HepG2 (cell line): Measurements from ENCODE around the gene GRM8. TPM values are rescaled to one million over a fixed set of nuclear protein-coding genes. Genes with fewer than 3 reads are reported as not detected.

Experiments used
- ATAC-seq: fragments of 200-7000 bp; cut with Tn5 transposase; 3 replicates; pipeline ENCODE4 v1.9.1; 2020; ENCODE audit warnings: mild to moderate bottlenecking, moderate library complexity
- BruUV-seq: library from RNA; stranded (reverse); fragments of 400-500 nt; replicated peaks from 2 replicates; lab custom pipeline; 2021; lab: Mats Ljungman, UMichigan
- CTCF ChIA-PET: fragments of 300-600 bp; formaldehyde crosslinking; extraction: SDS; loops from one replicate; lab custom pipeline; 2021; ENCODE audit warnings: low total read pairs, inconsistent platforms, low intra/inter-chr PET ratio; lab: Yijun Ruan, JAX
- POLR2A ChIA-PET: fragments of 350-600 bp; sonication (Branson Sonifier 250); formaldehyde crosslinking; loops from one replicate; lab custom pipeline; 2020; ENCODE audit warnings: antibody characterized with exemption, inconsistent platforms; lab: Yijun Ruan, JAX
- DNase-seq: peaks from one replicate; pipeline ENCODE4 v3.0.0-alpha.2; 2015; ENCODE audit warnings: low spot score
- FAIRE-seq: peaks from 3 replicates; lab custom pipeline; 2011; peaks lifted over from hg19 to GRCh38; lab: Jason Lieb, UNC
- H2AFZ ChIP-seq: one replicate; pipeline ENCODE4 v1.6.1; 2011; ENCODE audit warnings: low read length, inconsistent platforms
- H3K27ac ChIP-seq: fragments of 300-600 bp; 3 replicates; pipeline ENCODE4 v1.8.0; 2011; ENCODE audit warnings: mixed run types, mild to moderate bottlenecking, mixed read lengths, low read length, inconsistent platforms; ENCODE audit not compliant: insufficient read depth; ENCODE audit errors: extremely low read length
- H3K27me3 ChIP-seq, 2 experiments: fragments of 200-600 bp in 1 of 2; 2 replicates in 1 of 2; 3 replicates in 1 of 2; pipeline versions ENCODE4 v1.6.0 to v1.8.0; 2011; ENCODE audit warnings: low read length in 2 of 2, mild to moderate bottlenecking in 2 of 2, moderate library complexity in 2 of 2, inconsistent platforms in 1 of 2; ENCODE audit not compliant: insufficient read depth in 2 of 2, control insufficient read depth in 1 of 2
- H3K36me3 ChIP-seq, 2 experiments: fragments of 200-600 bp in 1 of 2; replicated peaks in 1 of 2; 2 replicates in 1 of 2; 3 replicates in 1 of 2; pipeline versions ENCODE4 v1.5.1 to v1.8.0; 2011; ENCODE audit warnings: low read length in 2 of 2, inconsistent platforms in 1 of 2; ENCODE audit not compliant: insufficient read depth in 2 of 2, control insufficient read depth in 1 of 2
- H3K4me1 ChIP-seq: 2 replicates; pipeline ENCODE4 v1.5.1; 2012; ENCODE audit warnings: low read length, inconsistent platforms; ENCODE audit not compliant: insufficient read depth
- H3K4me2 ChIP-seq: 2 replicates; pipeline ENCODE4 v1.6.0; 2011; ENCODE audit warnings: low read depth, low read length, inconsistent platforms
- H3K4me3 ChIP-seq, 3 experiments: fragments of 200-600 bp in 1 of 3; sonication (generic), shearing (Covaris generic) in 1 of 3; replicated peaks in 1 of 3; 2 replicates each; pipeline ENCODE4 v1.5.1; 2011 to 2016; ENCODE audit warnings: low read length in 3 of 3, inconsistent platforms in 2 of 3, low read depth in 2 of 3, mild to moderate bottlenecking in 2 of 3, control low read depth in 1 of 3, mixed read lengths in 1 of 3; ENCODE audit not compliant: insufficient read depth in 1 of 3
- H3K79me2 ChIP-seq: one replicate; pipeline ENCODE4 v1.6.1; 2011; ENCODE audit warnings: low read length, inconsistent platforms; ENCODE audit not compliant: insufficient read depth
- H3K9ac ChIP-seq: 2 replicates; pipeline ENCODE4 v1.6.0; 2011; ENCODE audit warnings: mild to moderate bottlenecking, low read depth, low read length, inconsistent platforms; ENCODE audit not compliant: insufficient read depth
- H3K9me3 ChIP-seq: 2 replicates; pipeline ENCODE4 v1.5.1; 2012; ENCODE audit warnings: mild to moderate bottlenecking, low read length
- H4K20me1 ChIP-seq: 2 replicates; pipeline ENCODE4 v1.6.0; 2011; ENCODE audit warnings: inconsistent platforms, mild to moderate bottlenecking, low read length, moderate library complexity; ENCODE audit not compliant: insufficient read depth
- AKAP8 ChIP-seq: sonication (generic); formaldehyde crosslinking; IDR thresholded peaks from 2 replicates; pipeline ENCODE4 v1.5.1; 2020; ENCODE audit warnings: mild to moderate bottlenecking, missing genetic modification reagents
- CENPT ChIP-seq: sonication (generic); formaldehyde crosslinking; IDR thresholded peaks from 2 replicates; pipeline ENCODE4 v1.8.0; 2022; ENCODE audit warnings: low read depth, mild to moderate bottlenecking, moderate library complexity, missing genetic modification reagents
- ETV6 ChIP-seq: sonication (generic); formaldehyde crosslinking; conservative IDR thresholded peaks from 2 replicates; pipeline ENCODE4 v1.4.0; 2020; ENCODE audit warnings: missing genetic modification reagents
- FOXA3 ChIP-seq: IDR thresholded peaks from 2 replicates; pipeline ENCODE4 v1.6.1; 2016; ENCODE audit warnings: missing genetic modification reagents, missing compliant biosample characterization
- FOXP4 ChIP-seq: sonication (generic); formaldehyde crosslinking; IDR thresholded peaks from 2 replicates; pipeline ENCODE4 v1.4.0; 2020; ENCODE audit warnings: missing genetic modification reagents
- HBP1 ChIP-seq: IDR thresholded peaks from 2 replicates; pipeline ENCODE4 v1.6.1; 2016; ENCODE audit warnings: low read depth, control low read depth
- KLF13 ChIP-seq: sonication (generic); formaldehyde crosslinking; IDR thresholded peaks from 2 replicates; pipeline ENCODE4 v1.4.0; 2020; ENCODE audit warnings: mild to moderate bottlenecking, missing genetic modification reagents
- NFIC ChIP-seq: IDR thresholded peaks from 2 replicates; pipeline ENCODE4 v1.6.1; 2012; ENCODE audit warnings: mild to moderate bottlenecking, low read length, inconsistent platforms
- PCBP2 ChIP-seq: fragments of 200-400 bp; formaldehyde crosslinking; optimal IDR thresholded peaks from 2 replicates; pipeline ENCODE3; 2018; ENCODE audit warnings: low read length, low read depth; ENCODE audit not compliant: poor library complexity, severe bottlenecking
- SATB2 ChIP-seq: sonication (generic); formaldehyde crosslinking; IDR thresholded peaks from 2 replicates; pipeline ENCODE4 v1.5.0; 2020; ENCODE audit warnings: missing genetic modification reagents
- SETDB1 ChIP-seq: sonication (generic); formaldehyde crosslinking; IDR thresholded peaks from 2 replicates; pipeline ENCODE4 v1.5.1; 2020; ENCODE audit warnings: missing genetic modification reagents, mild to moderate bottlenecking, borderline replicate concordance
- SIN3A ChIP-seq: IDR thresholded peaks from 2 replicates; pipeline ENCODE4 v1.6.1; 2011; ENCODE audit warnings: low read depth, mild to moderate bottlenecking, control low read depth, low read length, borderline replicate concordance
- SKI ChIP-seq: fragments of 450-650 bp; IDR thresholded peaks from one replicate; pipeline ENCODE4 v1.6.1; 2018; ENCODE audit warnings: mild to moderate bottlenecking; ENCODE audit not compliant: partially characterized antibody
- SOX5 ChIP-seq: IDR thresholded peaks from 2 replicates; pipeline ENCODE4 v1.6.1; 2016; ENCODE audit warnings: borderline replicate concordance
- SRSF4 ChIP-seq: fragments of 200-400 bp; formaldehyde crosslinking; IDR thresholded peaks from one replicate; pipeline ENCODE4 v1.6.1; 2018; ENCODE audit warnings: mild to moderate bottlenecking, low read depth, low read length, moderate library complexity; ENCODE audit not compliant: poor library complexity, severe bottlenecking
- THRA ChIP-seq: sonication (generic); formaldehyde crosslinking; IDR thresholded peaks from 2 replicates; pipeline ENCODE4 v1.4.0; 2020; ENCODE audit warnings: missing genetic modification reagents, borderline replicate concordance
- TSC22D2 ChIP-seq: sonication (generic); formaldehyde crosslinking; IDR thresholded peaks from 2 replicates; pipeline ENCODE4 v1.5.1; 2020; ENCODE audit warnings: missing genetic modification reagents, mild to moderate bottlenecking, borderline replicate concordance
- ZMYM2 ChIP-seq: sonication (generic); formaldehyde crosslinking; IDR thresholded peaks from 2 replicates; pipeline ENCODE4 v1.8.0; 2022; ENCODE audit warnings: mild to moderate bottlenecking, missing genetic modification reagents
- ZMYM4 ChIP-seq: sonication (generic); formaldehyde crosslinking; IDR thresholded peaks from 2 replicates; pipeline ENCODE4 v1.8.1; 2023; ENCODE audit warnings: mild to moderate bottlenecking, missing genetic modification reagents
- ZNF160 ChIP-seq: sonication (generic); formaldehyde crosslinking; IDR thresholded peaks from 2 replicates; pipeline ENCODE4 v1.8.0; 2022; ENCODE audit warnings: mild to moderate bottlenecking, inconsistent platforms, missing genetic modification reagents
- ZNF33B ChIP-seq: sonication (generic); formaldehyde crosslinking; IDR thresholded peaks from 2 replicates; pipeline ENCODE4 v1.5.1; 2020; ENCODE audit warnings: mild to moderate bottlenecking, missing genetic modification reagents
- ZNF841 ChIP-seq: sonication (generic); formaldehyde crosslinking; IDR thresholded peaks from 2 replicates; pipeline ENCODE4 v1.8.1; 2023; ENCODE audit warnings: missing genetic modification reagents, borderline replicate concordance
- WGBS: methylation state at CpG from one replicate; pipeline ENCODE4 v1.1.6; 2017; ENCODE audit warnings: low lambda C conversion rate; 5-methylcytosine and 5-hydroxymethylcytosine counted together
- in situ Hi-C: cut with HindIII; loops from 2 replicates; pipeline ENCODE4 v1.10.0; 2017; ENCODE audit warnings: low pct_unique_long_range_greater_than_20kb; ENCODE audit not compliant: extremely low pct_ligation_motif_present
- intact Hi-C: fragments of 100-400 bp; cut with micrococcal nuclease; formaldehyde crosslinking; loops from one replicate; pipeline ENCODE4 v1.10.0; 2022; ENCODE audit not compliant: unreplicated experiment
- polyA plus RNA-seq, 8 experiments: library from polyadenylated mRNA; depleted of rRNA in 3 of 8; stranded (reverse) in 7 of 8; unstranded in 1 of 8; fragments of >200 nt; fragmentation: Illumina TruSeq in 4 of 8; extraction: Trizol in 4 of 8; gene quantifications; 2 replicates each; pipeline versions ENCODE4 v1.2.1 to v1.2.3, GENCODE V29; 2011 to 2016; ENCODE audit warnings: low read depth in 4 of 8, missing spikeins in 1 of 8, mixed read lengths in 1 of 8; ENCODE audit not compliant: insufficient read depth in 1 of 8
- total RNA-seq, 5 experiments: library from RNA; depleted of rRNA; stranded (reverse); fragments of >200 nt; fragmentation: Illumina TruSeq; extraction: Trizol; gene quantifications; 2 replicates each; pipeline ENCODE4 v1.2.3, GENCODE V29; 2016; ENCODE audit warnings: low read depth in 1 of 5

GRM8 gene
- total and polyA plus RNA-seq, 2 of the 13 experiments (the other 11 are each of a cell fraction or from before 2014, with no cell fraction given) = not detected

- Histone ChIP-seq H4K20me1 (no peaks in the 10 kb centered on the region), H3K9ac (no peak overlapping the region), H3K4me1 (no peaks in the 10 kb centered on the region), H3K27ac (no peak overlapping the region), H3K36me3 (no peaks in the 10 kb centered on the region), H3K4me2 (no peak overlapping the region), H3K9me3 (0 out of 2 replicates have a peak, but pooled peaks cover 2% of the 10 kb centered on the region), H3K4me3 (no peak overlapping the region), H3K27me3 (no peaks in the 10 kb centered on the region), H3K79me2 (no peaks in the 10 kb centered on the region), H2AFZ (no peak overlapping the region)
- ATAC-seq (peak; percentile 96), DNase-seq (peak; percentile 55), FAIRE-seq (peak; percentile 50)
- WGBS = 17% methylated on average over 5 of the region's 5 CpGs
- CTCF ChIA-PET = interaction anchor here (2.2 kb wide), 1 partner anchor 147 kb away, joined by 8 read pairs; no protein-coding TSS in a partner anchor
- intact Hi-C loops (loop anchor here (1.0 kb wide), 1 partner anchor 147 kb away; no protein-coding TSS in a partner anchor), in situ Hi-C loops (loop anchor here (10.0 kb wide), 1 partner anchor 147 kb away; the partner anchor contains the start of gene GRM8)
- POLR2A ChIA-PET = no interaction called here
- BruUV-seq = no TSS peak
- peak; percentile 35; the same call in 1 of the 2 replicates for TF ChIP-seq SOX5
- peak; percentile 90; the same call in 1 of the 2 replicates for TF ChIP-seq SATB2
- no peak for TF ChIP-seq AKAP8 (CRISPR knock-in tag)
- peak; percentile 95 for TF ChIP-seq TSC22D2 (CRISPR knock-in tag)
- no peak for TF ChIP-seq NFIC
- peak; percentile 72 for TF ChIP-seq THRA (CRISPR knock-in tag)
- 0 out of 2 replicates have a peak, but pooled peaks have one; percentile 25 for TF ChIP-seq ZNF841 (CRISPR knock-in tag)
- TF ChIP-seq SIN3A = no peak
- no peak for TF ChIP-seq CENPT (CRISPR knock-in tag)
- TF ChIP-seq SKI = no peak
- no peak for TF ChIP-seq ZMYM2 (CRISPR knock-in tag)
- no peak for TF ChIP-seq PCBP2
- TF ChIP-seq KLF13 = no peak
- no peak for TF ChIP-seq SETDB1 (CRISPR knock-in tag)
- no peak for TF ChIP-seq SRSF4
- TF ChIP-seq ZMYM4 (CRISPR knock-in tag) = peak; percentile 70
- 0 out of 2 replicates have a peak, but pooled peaks have one; percentile 27 for TF ChIP-seq FOXP4 (CRISPR knock-in tag)
- peak; percentile 88 for TF ChIP-seq HBP1 (CRISPR knock-in tag)
- TF ChIP-seq ZNF33B (CRISPR knock-in tag) = no peak
- TF ChIP-seq FOXA3 (CRISPR knock-in tag) = 0 out of 2 replicates have a peak, but pooled peaks have one; percentile 18
- TF ChIP-seq ETV6 (CRISPR knock-in tag) = peak; percentile 67; the same call in 1 of the 2 replicates
- no peak for TF ChIP-seq ZNF160 (CRISPR knock-in tag)
Observed at GRCh38 chr7:127107601-127108007, 145.1 kb downstream of the GRM8 start.
